ENCODE results near the gene TST. TPM values are rescaled to one million over a fixed set of nuclear protein-coding genes. Genes with fewer than 3 reads are reported as not detected.

The TST gene
- total RNA-seq, 3 donors from 2014 or later (not counting 1 experiment from before 2014, with no cell fraction given): 3.1 to 4.9 (median 4.3) TPM

- Mint-ChIP-seq H3K4me1 (peaks cover 0 to 9% of the 10 kb centered on the region in 2 donors), H3K4me3 (no peak overlapping the region), H3K27me3 (ENCODE audit: low read depth in 2 of 2) (no peaks in the 10 kb centered on the region), H3K36me3 (no peaks in the 10 kb centered on the region), H3K9me3 (no peaks in the 10 kb centered on the region), H3K27ac (no peak overlapping the region)
- H3K9me3 ChIP-seq (ENCODE audit: control insufficient read depth, insufficient read depth, low read length): no peaks in the 10 kb centered on the region
- TF ChIP-seq CTCF (IDR thresholded peaks at IDR 0.05): no peak
- H3K4me1 ChIP-seq (ENCODE audit: control insufficient read depth, insufficient read depth, low read length): peaks cover 11% of the 10 kb centered on the region
- no peak for DNase-seq
- intact Hi-C loops (cut with micrococcal nuclease): no loop called here
- WGBS (ENCODE audit: insufficient coverage): 90% methylated on average over 11 of the region's 12 CpGs
- no peak overlapping the region for H3K27ac ChIP-seq (ENCODE audit: low read length)
- H3K4me3 ChIP-seq (ENCODE audit: low read length): no peak overlapping the region
- no peaks in the 10 kb centered on the region for H3K36me3 ChIP-seq (ENCODE audit: control insufficient read depth, insufficient read depth, low read length)
- ATAC-seq: no peak
- no peaks in the 10 kb centered on the region for H3K27me3 ChIP-seq (ENCODE audit: control insufficient read depth, insufficient read depth, low read length)
These were observed 4.2 kb downstream of the TST start for GRCh38 chr22:37014835-37015586.

GRCh38 chr22:37014415-37014806 is 4.8 kb downstream of the TST start:
- no peaks in the 10 kb centered on the region for H3K27me3 Mint-ChIP-seq (ENCODE audit: low read depth in 2 of 2)
- Histone ChIP-seq H3K27me3 (ENCODE audit: control insufficient read depth, insufficient read depth, low read length) (no peaks in the 10 kb centered on the region), H3K4me1 (ENCODE audit: control insufficient read depth, insufficient read depth, low read length) (peaks cover 8% of the 10 kb centered on the region), H3K36me3 (ENCODE audit: control insufficient read depth, insufficient read depth, low read length) (no peaks in the 10 kb centered on the region), H3K9me3 (ENCODE audit: control insufficient read depth, insufficient read depth, low read length) (no peaks in the 10 kb centered on the region), H3K27ac (ENCODE audit: low read length) (no peak overlapping the region), H3K4me3 (ENCODE audit: low read length) (no peak overlapping the region)
- H3K36me3 Mint-ChIP-seq: no peaks in the 10 kb centered on the region
- 93% methylated on average over 4 of the region's 4 CpGs for WGBS (ENCODE audit: insufficient coverage)
- H3K27ac Mint-ChIP-seq: no peak overlapping the region
- TF ChIP-seq CTCF (IDR thresholded peaks at IDR 0.05): no peak
- H3K4me3 Mint-ChIP-seq: no peak overlapping the region
- ATAC-seq: no peak
- intact Hi-C loops (cut with micrococcal nuclease): no loop called here
- H3K4me1 Mint-ChIP-seq: peaks cover 0 to 5% of the 10 kb centered on the region in 2 donors
- DNase-seq: no peak
- no peaks in the 10 kb centered on the region for H3K9me3 Mint-ChIP-seq

- no peaks in the 10 kb centered on the region for H3K36me3 Mint-ChIP-seq
- TF ChIP-seq CTCF (IDR thresholded peaks at IDR 0.05): no peak
These were observed 6.3 kb downstream of the TST start for GRCh38 chr22:37012956-37013355.

More at GRCh38 chr22:37012956-37013355, 6.3 kb downstream of the TST start:
- H3K4me1 ChIP-seq (ENCODE audit: control insufficient read depth, insufficient read depth, low read length): no peaks in the 10 kb centered on the region
- H3K9me3 Mint-ChIP-seq: no peaks in the 10 kb centered on the region
- 82% methylated on average over 8 of the region's 10 CpGs for WGBS (ENCODE audit: insufficient coverage)
- H3K27me3 Mint-ChIP-seq (ENCODE audit: low read depth in 2 of 2): peaks cover under 1 to 6% of the 10 kb centered on the region in 2 donors
- H3K27me3 ChIP-seq (ENCODE audit: control insufficient read depth, insufficient read depth, low read length): no peaks in the 10 kb centered on the region
- no peak overlapping the region for H3K27ac Mint-ChIP-seq
- no peaks in the 10 kb centered on the region for H3K9me3 ChIP-seq (ENCODE audit: control insufficient read depth, insufficient read depth, low read length)
- H3K36me3 ChIP-seq (ENCODE audit: control insufficient read depth, insufficient read depth, low read length): no peaks in the 10 kb centered on the region
- H3K27ac ChIP-seq (ENCODE audit: low read length): no peak overlapping the region
- ATAC-seq (no peak), DNase-seq (no peak)
- H3K4me3 ChIP-seq (ENCODE audit: low read length): no peak overlapping the region
- H3K4me3 Mint-ChIP-seq: no peak overlapping the region
- intact Hi-C loops (cut with micrococcal nuclease): no loop called here
- H3K4me1 Mint-ChIP-seq: no peaks in the 10 kb centered on the region
